GM12801 (cell line): ENCODE measurements around the gene LMNB1.

Source experiments
- TF ChIP-seq, protein P1 (sequence below): IDR thresholded peaks from one replicate; pipeline ENCODE4 v1.5.1; 2011; ENCODE audit warnings: control low read depth; ENCODE audit not compliant: insufficient read length; ENCODE audit errors: extremely low read depth

LMNB1 gene

GRCh38 chr5:126846744-126847455 is 70.0 kb downstream of the LMNB1 start:
- TF ChIP-seq, protein P1, sequence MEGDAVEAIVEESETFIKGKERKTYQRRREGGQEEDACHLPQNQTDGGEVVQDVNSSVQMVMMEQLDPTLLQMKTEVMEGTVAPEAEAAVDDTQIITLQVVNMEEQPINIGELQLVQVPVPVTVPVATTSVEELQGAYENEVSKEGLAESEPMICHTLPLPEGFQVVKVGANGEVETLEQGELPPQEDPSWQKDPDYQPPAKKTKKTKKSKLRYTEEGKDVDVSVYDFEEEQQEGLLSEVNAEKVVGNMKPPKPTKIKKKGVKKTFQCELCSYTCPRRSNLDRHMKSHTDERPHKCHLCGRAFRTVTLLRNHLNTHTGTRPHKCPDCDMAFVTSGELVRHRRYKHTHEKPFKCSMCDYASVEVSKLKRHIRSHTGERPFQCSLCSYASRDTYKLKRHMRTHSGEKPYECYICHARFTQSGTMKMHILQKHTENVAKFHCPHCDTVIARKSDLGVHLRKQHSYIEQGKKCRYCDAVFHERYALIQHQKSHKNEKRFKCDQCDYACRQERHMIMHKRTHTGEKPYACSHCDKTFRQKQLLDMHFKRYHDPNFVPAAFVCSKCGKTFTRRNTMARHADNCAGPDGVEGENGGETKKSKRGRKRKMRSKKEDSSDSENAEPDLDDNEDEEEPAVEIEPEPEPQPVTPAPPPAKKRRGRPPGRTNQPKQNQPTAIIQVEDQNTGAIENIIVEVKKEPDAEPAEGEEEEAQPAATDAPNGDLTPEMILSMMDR = no peak

GRCh38 chr5:126847456-126847820 is 70.5 kb downstream of the LMNB1 start:
- TF ChIP-seq, protein P1 = no peak

- TF ChIP-seq, protein P1 = no peak
These were observed 70.9 kb downstream of the LMNB1 start for GRCh38 chr5:126847826-126848251.

GRCh38 chr5:126848253-126848652 is 71.3 kb downstream of the LMNB1 start:
- TF ChIP-seq, protein P1 = no peak

DNA sequence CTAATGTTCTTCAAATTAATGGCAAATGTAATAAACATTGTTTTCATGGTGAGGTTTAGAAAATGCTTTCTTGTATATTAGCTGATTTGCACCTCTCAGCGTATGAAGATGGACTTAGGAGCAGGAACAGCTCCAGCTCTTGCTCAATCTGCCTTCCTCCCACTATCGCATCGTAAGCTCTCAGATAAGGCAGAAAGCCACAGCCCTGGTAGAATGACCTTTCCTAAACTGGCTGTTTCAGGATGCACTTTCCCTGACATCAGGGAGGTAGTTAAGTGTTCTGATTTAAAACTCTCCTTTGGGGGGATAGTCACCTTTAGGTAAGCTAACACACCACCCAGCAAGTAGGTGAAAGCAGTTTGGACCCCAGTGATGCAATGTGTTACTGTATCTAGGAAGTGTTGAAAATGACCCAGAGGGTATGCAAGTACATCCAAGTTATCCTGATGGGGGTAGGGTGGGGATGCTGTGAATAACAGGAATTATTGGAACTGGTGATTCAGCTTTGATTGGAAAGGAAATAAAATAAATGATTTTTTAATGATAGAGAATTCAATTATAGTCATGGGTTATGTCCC is 72.3 kb downstream of the LMNB1 start:
- TF ChIP-seq, protein P1 = no peak

DNA sequence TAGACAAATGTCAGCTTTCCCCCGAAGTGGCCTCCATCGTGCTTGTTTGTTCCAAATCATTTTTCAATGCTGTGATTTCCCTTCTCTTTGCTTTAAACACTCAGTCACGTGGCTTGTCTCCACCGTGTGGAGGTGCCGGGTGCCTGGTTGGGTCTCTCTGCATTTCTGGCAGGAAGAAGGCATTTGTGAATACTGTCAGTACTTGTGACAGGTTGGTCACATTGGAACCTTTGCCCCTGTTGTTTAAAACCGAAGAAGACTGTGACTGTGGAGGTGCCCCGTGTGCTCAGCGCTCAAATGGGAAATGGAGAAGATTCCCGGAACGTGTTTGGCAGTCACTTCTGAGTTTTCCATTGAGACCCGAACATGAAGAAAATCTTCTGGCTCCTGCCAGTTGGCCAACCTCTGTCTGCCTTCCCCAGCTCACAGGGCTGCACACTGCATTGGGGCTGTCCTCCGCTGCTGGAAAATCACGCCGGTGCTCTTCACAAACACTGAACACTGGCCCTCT is 74.6 kb downstream of the LMNB1 start:
- TF ChIP-seq, protein P1 = no peak

DNA sequence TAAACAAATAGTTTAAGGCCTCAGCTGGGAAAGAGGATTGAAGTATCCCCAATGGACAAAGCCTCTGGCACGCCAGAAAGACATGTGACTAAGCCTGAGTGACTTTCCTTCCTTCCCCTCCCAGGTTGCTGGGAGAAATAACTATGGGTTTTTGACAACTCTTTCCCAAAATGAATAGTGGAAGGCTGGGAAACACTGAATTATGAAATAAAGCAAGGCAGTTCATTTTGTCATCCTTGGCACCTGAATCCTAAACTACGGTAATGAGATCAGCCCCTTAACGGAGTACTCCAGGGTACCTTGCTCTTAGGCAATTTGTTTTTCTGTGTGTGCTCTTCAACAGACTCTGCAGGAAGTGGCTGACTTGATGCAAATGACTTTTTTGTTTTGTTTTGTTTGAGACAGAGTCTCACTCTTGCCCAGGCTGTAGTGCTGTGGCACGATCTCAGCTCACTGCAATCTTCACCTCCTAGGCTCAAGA is 75.2 kb downstream of the LMNB1 start:
- TF ChIP-seq, protein P1 = no peak
